ENCODE measurements around the gene G6PC3.

The G6PC3 gene

DNA sequence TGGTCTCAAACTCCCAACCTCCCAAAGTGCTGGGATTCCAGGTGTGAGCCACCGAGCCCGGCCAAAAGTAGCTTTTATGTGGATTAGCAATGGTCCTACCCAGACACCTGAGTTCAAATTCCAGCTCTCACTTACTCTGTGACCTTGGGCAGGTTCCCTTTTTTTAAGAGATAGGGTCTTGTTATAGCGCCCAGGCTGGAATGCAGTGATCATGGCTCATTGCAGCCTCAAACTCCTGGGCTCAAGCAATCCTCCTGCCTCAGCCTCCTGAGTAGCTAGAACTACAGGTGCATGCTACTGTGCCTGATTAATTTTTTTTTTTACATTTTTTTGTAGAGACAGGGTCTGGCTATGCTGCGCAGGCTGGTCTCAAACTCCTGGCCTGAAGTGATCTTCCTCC lies 36.3 kb downstream of the G6PC3 start:
- H3K27ac ChIP-seq = no peak overlapping the region
- TF ChIP-seq, protein P1, sequence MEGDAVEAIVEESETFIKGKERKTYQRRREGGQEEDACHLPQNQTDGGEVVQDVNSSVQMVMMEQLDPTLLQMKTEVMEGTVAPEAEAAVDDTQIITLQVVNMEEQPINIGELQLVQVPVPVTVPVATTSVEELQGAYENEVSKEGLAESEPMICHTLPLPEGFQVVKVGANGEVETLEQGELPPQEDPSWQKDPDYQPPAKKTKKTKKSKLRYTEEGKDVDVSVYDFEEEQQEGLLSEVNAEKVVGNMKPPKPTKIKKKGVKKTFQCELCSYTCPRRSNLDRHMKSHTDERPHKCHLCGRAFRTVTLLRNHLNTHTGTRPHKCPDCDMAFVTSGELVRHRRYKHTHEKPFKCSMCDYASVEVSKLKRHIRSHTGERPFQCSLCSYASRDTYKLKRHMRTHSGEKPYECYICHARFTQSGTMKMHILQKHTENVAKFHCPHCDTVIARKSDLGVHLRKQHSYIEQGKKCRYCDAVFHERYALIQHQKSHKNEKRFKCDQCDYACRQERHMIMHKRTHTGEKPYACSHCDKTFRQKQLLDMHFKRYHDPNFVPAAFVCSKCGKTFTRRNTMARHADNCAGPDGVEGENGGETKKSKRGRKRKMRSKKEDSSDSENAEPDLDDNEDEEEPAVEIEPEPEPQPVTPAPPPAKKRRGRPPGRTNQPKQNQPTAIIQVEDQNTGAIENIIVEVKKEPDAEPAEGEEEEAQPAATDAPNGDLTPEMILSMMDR (IDR thresholded peaks at IDR 0.05) = no peak
- no peak for TF ChIP-seq ZFX (IDR thresholded peaks at IDR 0.05; ENCODE audit: borderline replicate concordance)

DNA sequence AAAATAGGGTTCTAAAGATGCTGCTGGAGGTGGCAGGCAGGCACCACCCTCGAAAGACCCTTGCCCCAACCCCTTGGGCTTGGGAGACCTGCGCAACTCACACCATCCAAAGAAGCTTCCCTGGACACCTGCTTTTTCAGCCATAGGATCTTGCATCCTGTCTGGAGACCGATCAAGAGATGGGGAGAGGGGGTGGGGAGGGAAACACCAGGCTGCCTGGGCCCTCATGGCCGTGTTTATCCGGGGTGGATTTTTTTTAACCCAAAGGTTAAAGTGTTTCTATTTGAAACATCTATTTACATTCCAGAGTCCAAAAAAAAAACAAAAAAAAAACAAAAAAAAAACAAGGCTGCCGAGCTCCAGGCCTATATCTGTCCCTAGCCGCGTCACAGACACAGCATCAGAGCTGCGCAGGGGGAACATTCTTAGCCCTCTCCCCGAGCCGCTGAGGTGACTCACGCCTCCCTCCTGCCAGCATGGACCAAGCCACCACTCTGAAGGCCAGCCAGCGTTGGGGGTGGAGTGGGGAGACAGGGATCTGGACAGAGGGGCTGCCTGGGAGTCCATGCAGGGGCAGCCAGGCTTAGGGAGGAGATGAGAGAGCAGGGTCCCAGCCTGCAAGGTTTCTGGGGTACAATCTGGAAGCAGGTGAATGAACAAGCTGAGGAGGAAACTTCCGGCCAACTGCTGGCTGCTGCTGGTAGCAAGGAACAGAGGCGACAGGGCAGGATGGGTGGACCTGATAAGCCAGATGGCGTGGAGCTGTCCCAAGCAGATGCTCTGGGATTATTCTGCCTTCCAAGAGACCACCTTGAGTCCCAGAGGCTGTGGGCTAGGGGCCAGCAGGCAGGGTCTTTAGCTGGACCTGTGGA lies 38.1 kb downstream of the G6PC3 start:
- H3K27ac ChIP-seq = no peak overlapping the region
- TF ChIP-seq, protein P1 (IDR thresholded peaks at IDR 0.05) = no peak
- no peak for TF ChIP-seq ZFX (IDR thresholded peaks at IDR 0.05; ENCODE audit: borderline replicate concordance)

DNA sequence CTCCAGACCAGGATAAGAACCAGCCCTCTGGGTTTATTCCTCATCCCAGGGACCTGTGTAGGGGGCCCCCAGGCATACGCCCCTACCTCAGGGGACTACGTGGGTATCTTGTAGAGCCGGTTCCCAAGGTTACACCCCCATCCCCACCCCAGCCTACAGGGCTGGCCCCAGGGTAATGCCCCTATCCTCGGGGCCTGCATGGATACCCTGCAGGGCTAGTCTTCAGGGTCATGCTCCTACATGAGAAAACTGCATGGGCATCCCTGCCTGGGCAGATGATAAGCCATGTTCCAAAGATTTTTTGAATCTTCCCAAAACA lies 38.7 kb downstream of the G6PC3 start:
- H3K27ac ChIP-seq = no peak overlapping the region
- TF ChIP-seq, protein P1 (IDR thresholded peaks at IDR 0.05) = no peak
- TF ChIP-seq ZFX (IDR thresholded peaks at IDR 0.05; ENCODE audit: borderline replicate concordance) = no peak

DNA sequence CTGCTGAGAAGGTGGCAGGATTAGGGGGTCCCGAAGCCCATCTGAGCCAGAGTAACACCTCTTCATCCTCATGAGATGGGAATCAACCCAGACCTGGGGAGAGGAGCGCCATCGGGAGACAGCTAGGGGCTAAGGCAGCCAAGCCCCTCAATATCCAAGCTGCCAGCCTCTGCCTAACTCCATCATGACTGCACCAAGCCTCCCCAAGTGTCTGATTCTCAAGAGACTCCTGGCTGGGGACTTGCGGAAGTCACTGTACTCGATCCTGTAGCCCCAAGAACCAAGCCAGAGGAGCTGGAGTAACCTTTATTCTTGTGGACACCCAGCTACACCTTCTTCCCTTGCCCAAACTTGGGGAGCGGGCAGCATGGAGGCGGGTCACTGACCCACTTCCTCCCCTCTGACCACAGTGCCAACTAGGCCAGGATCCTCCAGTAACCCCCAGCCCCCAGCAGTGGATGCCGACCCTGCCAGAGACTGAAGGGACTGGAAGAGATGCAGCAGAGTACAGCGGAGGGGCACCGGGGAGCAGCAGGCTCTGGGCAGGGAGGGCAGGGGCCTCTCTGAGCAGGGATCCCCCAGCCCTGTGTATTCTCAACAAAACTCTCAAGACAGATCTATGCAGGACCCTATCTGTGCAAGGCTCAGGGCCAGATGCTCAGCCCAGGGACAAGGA lies 39.6 kb downstream of the G6PC3 start:
- no peak for TF ChIP-seq ZFX (IDR thresholded peaks at IDR 0.05; ENCODE audit: borderline replicate concordance)
- TF ChIP-seq, protein P1 (IDR thresholded peaks at IDR 0.05) = no peak
- H3K27ac ChIP-seq = peak overlapping the region; percentile 62

DNA sequence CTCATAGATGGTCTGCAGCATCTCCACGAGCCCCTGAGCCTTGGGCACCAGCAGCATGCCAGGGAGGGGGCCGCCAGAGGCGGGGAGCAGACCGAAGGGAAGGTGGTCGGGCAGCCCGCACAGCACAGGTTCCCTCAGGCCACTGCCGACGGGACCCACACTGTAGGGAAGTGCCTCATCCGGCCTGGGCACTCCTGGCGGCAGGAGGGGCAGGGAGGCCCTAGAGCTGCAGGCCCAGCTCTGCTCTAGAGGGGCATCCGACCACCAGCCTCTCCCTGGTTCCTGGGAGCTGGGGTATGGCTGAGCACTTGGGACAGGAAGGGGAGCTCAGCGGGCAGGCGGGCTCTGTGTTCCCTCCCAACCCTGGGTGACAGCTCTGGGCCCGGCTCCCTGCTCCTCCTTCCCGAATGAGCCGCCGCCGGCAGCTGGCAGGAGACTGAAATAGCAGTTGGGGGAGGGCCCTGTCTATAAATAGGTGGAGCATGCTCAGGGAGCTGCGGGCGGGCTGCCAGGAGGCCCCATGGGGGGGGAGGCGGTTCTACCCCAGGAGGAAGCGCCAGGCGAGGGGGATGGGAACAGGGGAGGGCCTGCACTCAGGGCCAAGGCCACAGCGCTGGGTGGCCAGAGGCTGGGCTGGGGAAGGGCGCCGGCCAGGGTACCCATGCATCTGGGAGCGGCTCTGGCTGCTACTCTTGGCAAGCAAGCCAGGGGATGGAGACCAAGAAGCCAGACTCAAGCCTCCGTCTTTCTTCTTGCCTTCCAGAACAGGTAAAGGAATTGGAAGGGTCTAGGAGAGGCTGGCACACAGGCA lies 40.5 kb downstream of the G6PC3 start:
- TF ChIP-seq ZFX (IDR thresholded peaks at IDR 0.05; ENCODE audit: borderline replicate concordance) = no peak
- TF ChIP-seq, protein P1 (IDR thresholded peaks at IDR 0.05) = no peak
- H3K27ac ChIP-seq = peak overlapping the region; percentile 62

DNA sequence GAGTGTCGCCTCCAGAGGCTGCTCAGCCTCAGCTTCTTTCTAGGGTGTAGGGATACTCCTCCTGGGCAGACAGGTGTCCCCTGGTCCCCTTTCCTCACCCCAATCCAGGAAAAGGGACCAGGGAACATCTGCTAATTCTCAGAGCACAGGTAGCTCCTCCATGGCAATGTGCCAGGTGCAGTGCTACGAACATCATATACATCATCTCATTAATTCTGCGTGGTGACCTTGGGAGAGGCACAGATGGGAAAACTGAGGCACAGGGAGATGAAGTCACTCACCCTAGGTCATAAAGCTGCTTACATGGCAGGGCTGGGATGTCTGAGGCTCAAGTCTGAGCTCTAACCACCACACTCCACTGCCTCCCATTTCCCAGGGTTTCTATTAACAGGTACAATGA lies 41.2 kb downstream of the G6PC3 start:
- peak overlapping the region; percentile 62 for H3K27ac ChIP-seq

More for the DNA sequence above, 41.2 kb downstream of the G6PC3 start:
- TF ChIP-seq, protein P1 (IDR thresholded peaks at IDR 0.05) = no peak
- no peak for TF ChIP-seq ZFX (IDR thresholded peaks at IDR 0.05; ENCODE audit: borderline replicate concordance)
